ENCODE measurements around the gene MDM1. TPM values are rescaled to one million over a fixed set of nuclear protein-coding genes. Genes with fewer than 3 reads are reported as not detected.

MDM1 gene
- total and polyA plus RNA-seq, 4 donors, result 2.0 to 12.9 (median 5.1) TPM

DNA sequence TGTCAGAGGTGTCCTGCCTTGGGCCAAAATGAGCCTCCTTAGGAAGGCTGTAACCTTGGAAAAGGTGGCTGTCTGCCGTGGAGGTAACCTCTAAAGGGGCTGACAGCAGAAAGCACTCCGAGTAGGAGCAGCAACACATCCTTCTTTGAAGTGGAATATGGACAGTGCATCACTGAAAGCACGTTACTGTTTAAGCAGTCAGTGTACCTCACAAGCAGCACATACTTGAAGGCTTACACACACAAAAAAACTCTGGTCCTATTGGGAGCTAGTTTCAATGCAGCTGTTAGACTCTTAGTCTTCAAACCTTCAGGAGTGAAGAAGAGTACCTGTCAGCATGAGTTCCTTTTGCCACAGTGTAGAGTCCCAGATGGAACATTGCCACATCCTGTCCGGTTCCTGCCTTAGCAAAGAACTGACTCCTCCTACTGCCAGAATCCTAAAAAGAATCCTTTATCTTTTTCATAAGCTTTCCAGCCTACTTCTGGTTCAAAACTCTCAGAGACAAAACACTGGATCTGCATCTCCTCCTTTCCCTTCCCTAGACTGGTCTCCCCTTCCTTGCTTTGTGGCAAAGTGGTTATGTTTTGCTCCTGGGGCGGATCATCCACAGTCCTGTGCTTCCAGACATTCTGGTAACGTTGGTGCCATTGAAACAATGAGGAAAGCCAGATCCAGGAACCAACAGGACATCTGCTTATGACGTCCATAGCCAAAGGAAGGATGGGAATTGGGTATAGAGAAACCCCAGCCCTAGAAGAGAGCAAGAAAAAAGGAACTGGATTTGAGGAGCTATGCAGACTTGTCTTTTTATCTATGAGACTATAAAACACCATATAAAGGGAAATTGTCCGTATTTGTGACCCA lies 8.5 kb upstream of the MDM1 start:
- TF ChIP-seq YY1 (IDR thresholded peaks at IDR 0.05) (no peak), FOXA1 (IDR thresholded peaks at IDR 0.05) (no peak), ATF3 (IDR thresholded peaks at IDR 0.05) (no peak), FOXA2 (IDR thresholded peaks at IDR 0.05) (no peak), RXRA (IDR thresholded peaks at IDR 0.05) (no peak), SP1 (IDR thresholded peaks at IDR 0.05) (no peak), REST (IDR thresholded peaks at IDR 0.05) (no peak), NR2F2 (IDR thresholded peaks at IDR 0.05) (no peak)
- Histone ChIP-seq H3K9me3 (ENCODE audit: control insufficient read depth in 4 of 4, low read length in 3 of 4) (no peaks in the 10 kb centered on the region), H3K4me1 (ENCODE audit: control insufficient read depth in 4 of 4, insufficient read depth in 4 of 4, low read length in 3 of 4) (no peaks in the 10 kb centered on the region), H3K27me3 (ENCODE audit: control insufficient read depth in 4 of 4, insufficient read depth in 4 of 4, low read length in 3 of 4) (no peaks in the 10 kb centered on the region), H3K4me3 (ENCODE audit: low read depth in 1 of 3, low read length in 3 of 3) (no peak overlapping the region), H3K9ac (ENCODE audit: low read depth in 1 of 2, low read length in 2 of 2) (no peak overlapping the region), H3K36me3 (ENCODE audit: control insufficient read depth in 4 of 4, insufficient read depth in 3 of 4, low read depth in 1 of 4, low read length in 3 of 4) (no peaks in the 10 kb centered on the region), H3K27ac (ENCODE audit: low read depth in 1 of 2, low read length in 2 of 2) (no peak overlapping the region)
- no peak for DNase-seq (ENCODE audit: low spot score)
- WGBS, result 65% methylated on average over 8 of the region's 8 CpGs

DNA sequence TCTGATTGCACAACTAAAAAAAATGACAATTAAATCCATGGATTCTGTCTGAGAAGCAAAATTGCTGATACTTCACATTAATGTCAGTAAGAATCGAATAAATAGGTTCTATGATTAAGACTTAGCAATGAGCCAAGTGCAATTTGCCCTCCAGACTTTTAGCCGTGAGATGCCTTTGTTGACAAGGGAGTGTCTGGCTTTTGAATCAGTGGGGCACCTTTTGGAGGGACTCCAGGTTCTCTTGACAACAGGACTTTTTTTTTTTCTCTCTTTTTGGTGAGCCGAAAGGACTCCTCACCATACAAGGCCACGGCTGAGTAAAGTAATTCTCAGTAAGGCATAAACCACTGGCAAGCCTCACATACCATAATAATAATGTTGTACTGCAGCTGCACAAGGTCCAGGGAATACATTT lies 4.7 kb upstream of the MDM1 start:
- no peak for DNase-seq (ENCODE audit: low spot score)
- TF ChIP-seq TAF1 (conservative IDR thresholded peaks at IDR 0.05) (no peak), ATF3 (IDR thresholded peaks at IDR 0.05) (no peak), EGR1 (IDR thresholded peaks at IDR 0.05; ENCODE audit: low read depth in 2 of 2) (no peak), NR2F2 (IDR thresholded peaks at IDR 0.05) (no peak), HNF4G (IDR thresholded peaks at IDR 0.05) (no peak), SP1 (IDR thresholded peaks at IDR 0.05) (no peak), RXRA (IDR thresholded peaks at IDR 0.05) (no peak), RAD21 (IDR thresholded peaks at IDR 0.05) (no peak), MAX (IDR thresholded peaks at IDR 0.05) (no peak), FOXA2 (IDR thresholded peaks at IDR 0.05) (no peak)
- TF ChIP-seq, protein P1, sequence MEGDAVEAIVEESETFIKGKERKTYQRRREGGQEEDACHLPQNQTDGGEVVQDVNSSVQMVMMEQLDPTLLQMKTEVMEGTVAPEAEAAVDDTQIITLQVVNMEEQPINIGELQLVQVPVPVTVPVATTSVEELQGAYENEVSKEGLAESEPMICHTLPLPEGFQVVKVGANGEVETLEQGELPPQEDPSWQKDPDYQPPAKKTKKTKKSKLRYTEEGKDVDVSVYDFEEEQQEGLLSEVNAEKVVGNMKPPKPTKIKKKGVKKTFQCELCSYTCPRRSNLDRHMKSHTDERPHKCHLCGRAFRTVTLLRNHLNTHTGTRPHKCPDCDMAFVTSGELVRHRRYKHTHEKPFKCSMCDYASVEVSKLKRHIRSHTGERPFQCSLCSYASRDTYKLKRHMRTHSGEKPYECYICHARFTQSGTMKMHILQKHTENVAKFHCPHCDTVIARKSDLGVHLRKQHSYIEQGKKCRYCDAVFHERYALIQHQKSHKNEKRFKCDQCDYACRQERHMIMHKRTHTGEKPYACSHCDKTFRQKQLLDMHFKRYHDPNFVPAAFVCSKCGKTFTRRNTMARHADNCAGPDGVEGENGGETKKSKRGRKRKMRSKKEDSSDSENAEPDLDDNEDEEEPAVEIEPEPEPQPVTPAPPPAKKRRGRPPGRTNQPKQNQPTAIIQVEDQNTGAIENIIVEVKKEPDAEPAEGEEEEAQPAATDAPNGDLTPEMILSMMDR (IDR thresholded peaks at IDR 0.05; ENCODE audit: low read depth, low read length, missing input control), result no peak
- TF ChIP-seq, protein P2, sequence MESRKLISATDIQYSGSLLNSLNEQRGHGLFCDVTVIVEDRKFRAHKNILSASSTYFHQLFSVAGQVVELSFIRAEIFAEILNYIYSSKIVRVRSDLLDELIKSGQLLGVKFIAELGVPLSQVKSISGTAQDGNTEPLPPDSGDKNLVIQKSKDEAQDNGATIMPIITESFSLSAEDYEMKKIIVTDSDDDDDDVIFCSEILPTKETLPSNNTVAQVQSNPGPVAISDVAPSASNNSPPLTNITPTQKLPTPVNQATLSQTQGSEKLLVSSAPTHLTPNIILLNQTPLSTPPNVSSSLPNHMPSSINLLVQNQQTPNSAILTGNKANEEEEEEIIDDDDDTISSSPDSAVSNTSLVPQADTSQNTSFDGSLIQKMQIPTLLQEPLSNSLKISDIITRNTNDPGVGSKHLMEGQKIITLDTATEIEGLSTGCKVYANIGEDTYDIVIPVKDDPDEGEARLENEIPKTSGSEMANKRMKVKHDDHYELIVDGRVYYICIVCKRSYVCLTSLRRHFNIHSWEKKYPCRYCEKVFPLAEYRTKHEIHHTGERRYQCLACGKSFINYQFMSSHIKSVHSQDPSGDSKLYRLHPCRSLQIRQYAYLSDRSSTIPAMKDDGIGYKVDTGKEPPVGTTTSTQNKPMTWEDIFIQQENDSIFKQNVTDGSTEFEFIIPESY (IDR thresholded peaks at IDR 0.05), result no peak
- no peak overlapping the region for H3K9ac ChIP-seq (ENCODE audit: low read depth in 1 of 2, low read length in 2 of 2)
- peaks cover 0 to 5% (median 2%) of the 10 kb centered on the region in 4 donors for H3K4me1 ChIP-seq (ENCODE audit: control insufficient read depth in 4 of 4, insufficient read depth in 4 of 4, low read length in 3 of 4)
- H3K27me3 ChIP-seq (ENCODE audit: control insufficient read depth in 4 of 4, insufficient read depth in 4 of 4, low read length in 3 of 4), result no peaks in the 10 kb centered on the region
- no peaks in the 10 kb centered on the region for H3K36me3 ChIP-seq (ENCODE audit: control insufficient read depth in 4 of 4, insufficient read depth in 3 of 4, low read depth in 1 of 4, low read length in 3 of 4)
- H3K9me3 ChIP-seq (ENCODE audit: control insufficient read depth in 4 of 4, low read length in 3 of 4), result no peaks in the 10 kb centered on the region
- 43% methylated on average over 4 of the region's 4 CpGs for WGBS
- no peak overlapping the region for H3K27ac ChIP-seq (ENCODE audit: low read depth in 1 of 2, low read length in 2 of 2)
- H3K4me3 ChIP-seq (ENCODE audit: low read depth in 1 of 3, low read length in 3 of 3), result no peak overlapping the region
